ENCODE measurements around the gene CCL8. TPM values are rescaled to one million over a fixed set of nuclear protein-coding genes. Genes with fewer than 3 reads are reported as not detected.

Gene CCL8
- total and polyA plus RNA-seq, 10 of the 15 experiments (the other 5 are each of a cell fraction or from before 2014, with no cell fraction given), result not detected

DNA sequence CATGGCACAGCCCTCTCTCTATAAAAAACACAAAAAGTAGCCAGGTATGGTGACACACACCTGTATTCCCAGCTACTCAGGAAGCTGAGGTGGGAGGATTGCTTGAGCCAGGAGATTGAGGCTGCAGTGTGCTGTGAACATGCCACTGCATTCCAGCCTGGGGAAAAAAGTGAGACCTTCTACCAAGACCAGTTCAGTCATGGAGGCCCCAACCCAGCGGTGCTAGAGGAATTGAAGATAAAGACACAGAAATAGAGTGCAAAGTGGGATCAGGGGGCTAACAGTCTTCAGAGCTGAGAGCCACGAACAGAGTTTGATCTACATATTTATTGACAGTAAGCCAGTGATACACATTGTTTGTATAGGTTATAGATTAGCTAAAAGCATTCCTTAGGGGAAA, 15.6 kb upstream of the CCL8 start:
- no peak for FAIRE-seq
- in situ Hi-C loops (cut with MboI) (no loop called here), intact Hi-C loops (cut with micrococcal nuclease; ENCODE audit: unreplicated experiment) (no loop called here)
- Histone ChIP-seq H3K9me3 (replicated peaks; ENCODE audit: control insufficient read depth, insufficient read depth, low read length) (no peaks in the 10 kb centered on the region), H3K9ac (ENCODE audit: control insufficient read depth, insufficient read depth, low read length) (no peak overlapping the region), H3K27ac (ENCODE audit: control insufficient read depth, insufficient read depth) (no peak overlapping the region), H2AFZ (ENCODE audit: control insufficient read depth, low read depth, low read length) (no peak overlapping the region), H4K20me1 (ENCODE audit: control insufficient read depth, insufficient read depth) (no peaks in the 10 kb centered on the region), H3K79me2 (ENCODE audit: control insufficient read depth, insufficient read depth, low read length) (no peaks in the 10 kb centered on the region), H3K4me1 (ENCODE audit: control insufficient read depth, insufficient read depth, low read length) (no peaks in the 10 kb centered on the region; the same call in 1 of the 2 replicates), H3K4me2 (ENCODE audit: control insufficient read depth, insufficient read depth) (no peak overlapping the region), H3K4me3 (no peak overlapping the region), H3K27me3 (replicated peaks in 1 of 2; ENCODE audit: control insufficient read depth in 2 of 2, insufficient read depth in 2 of 2, low read length in 1 of 2) (peaks cover 0 to 4% of the 10 kb centered on the region in 2 experiments; a peak in 3 of 4 replicates), H3K36me3 (ENCODE audit: control insufficient read depth in 2 of 2, insufficient read depth in 2 of 2, low read length in 1 of 2) (no peaks in the 10 kb centered on the region)
- RAD21 ChIA-PET (ENCODE audit: unreplicated experiment), result no interaction called here
- BruUV-seq (replicated peaks), result no TSS peak
- ATAC-seq, result no peak
- POLR2A ChIA-PET, result no interaction called here
- no peak for DNase-seq (ENCODE audit: low read depth, low spot score)
- 0% methylated on average over 2 of the region's 2 CpGs for WGBS (ENCODE audit: insufficient coverage, insufficient replicate concordance, low lambda C conversion rate, missing lambda C conversion rate)
- TF ChIP-seq NBN (IDR thresholded peaks at IDR 0.05), result no peak
- TF ChIP-seq, protein P1, sequence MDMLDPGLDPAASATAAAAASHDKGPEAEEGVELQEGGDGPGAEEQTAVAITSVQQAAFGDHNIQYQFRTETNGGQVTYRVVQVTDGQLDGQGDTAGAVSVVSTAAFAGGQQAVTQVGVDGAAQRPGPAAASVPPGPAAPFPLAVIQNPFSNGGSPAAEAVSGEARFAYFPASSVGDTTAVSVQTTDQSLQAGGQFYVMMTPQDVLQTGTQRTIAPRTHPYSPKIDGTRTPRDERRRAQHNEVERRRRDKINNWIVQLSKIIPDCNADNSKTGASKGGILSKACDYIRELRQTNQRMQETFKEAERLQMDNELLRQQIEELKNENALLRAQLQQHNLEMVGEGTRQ (IDR thresholded peaks at IDR 0.05; ENCODE audit: borderline replicate concordance, low read depth, low read length), result no peak
- TF ChIP-seq DPF2 (IDR thresholded peaks at IDR 0.05), result no peak
- no peak for TF ChIP-seq MYB (IDR thresholded peaks at IDR 0.05; ENCODE audit: borderline replicate concordance, low read depth, low read length)
- TF ChIP-seq TCF7 (IDR thresholded peaks at IDR 0.05; ENCODE audit: borderline replicate concordance), result no peak
- TF ChIP-seq, protein P2, sequence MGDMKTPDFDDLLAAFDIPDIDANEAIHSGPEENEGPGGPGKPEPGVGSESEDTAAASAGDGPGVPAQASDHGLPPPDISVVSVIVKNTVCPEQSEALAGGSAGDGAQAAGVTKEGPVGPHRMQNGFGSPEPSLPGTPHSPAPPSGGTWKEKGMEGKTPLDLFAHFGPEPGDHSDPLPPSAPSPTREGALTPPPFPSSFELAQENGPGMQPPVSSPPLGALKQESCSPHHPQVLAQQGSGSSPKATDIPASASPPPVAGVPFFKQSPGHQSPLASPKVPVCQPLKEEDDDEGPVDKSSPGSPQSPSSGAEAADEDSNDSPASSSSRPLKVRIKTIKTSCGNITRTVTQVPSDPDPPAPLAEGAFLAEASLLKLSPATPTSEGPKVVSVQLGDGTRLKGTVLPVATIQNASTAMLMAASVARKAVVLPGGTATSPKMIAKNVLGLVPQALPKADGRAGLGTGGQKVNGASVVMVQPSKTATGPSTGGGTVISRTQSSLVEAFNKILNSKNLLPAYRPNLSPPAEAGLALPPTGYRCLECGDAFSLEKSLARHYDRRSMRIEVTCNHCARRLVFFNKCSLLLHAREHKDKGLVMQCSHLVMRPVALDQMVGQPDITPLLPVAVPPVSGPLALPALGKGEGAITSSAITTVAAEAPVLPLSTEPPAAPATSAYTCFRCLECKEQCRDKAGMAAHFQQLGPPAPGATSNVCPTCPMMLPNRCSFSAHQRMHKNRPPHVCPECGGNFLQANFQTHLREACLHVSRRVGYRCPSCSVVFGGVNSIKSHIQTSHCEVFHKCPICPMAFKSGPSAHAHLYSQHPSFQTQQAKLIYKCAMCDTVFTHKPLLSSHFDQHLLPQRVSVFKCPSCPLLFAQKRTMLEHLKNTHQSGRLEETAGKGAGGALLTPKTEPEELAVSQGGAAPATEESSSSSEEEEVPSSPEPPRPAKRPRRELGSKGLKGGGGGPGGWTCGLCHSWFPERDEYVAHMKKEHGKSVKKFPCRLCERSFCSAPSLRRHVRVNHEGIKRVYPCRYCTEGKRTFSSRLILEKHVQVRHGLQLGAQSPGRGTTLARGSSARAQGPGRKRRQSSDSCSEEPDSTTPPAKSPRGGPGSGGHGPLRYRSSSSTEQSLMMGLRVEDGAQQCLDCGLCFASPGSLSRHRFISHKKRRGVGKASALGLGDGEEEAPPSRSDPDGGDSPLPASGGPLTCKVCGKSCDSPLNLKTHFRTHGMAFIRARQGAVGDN (IDR thresholded peaks at IDR 0.05), result no peak
- TF ChIP-seq JUND (IDR thresholded peaks at IDR 0.05; ENCODE audit: low read depth, low read length), result no peak
- TF ChIP-seq ZNF274 (IDR thresholded peaks at IDR 0.05; ENCODE audit: insufficient read depth, insufficient read length), result no peak
- no peak for TF ChIP-seq MEF2B (IDR thresholded peaks at IDR 0.05; ENCODE audit: partially characterized antibody, poor library complexity, severe bottlenecking)
- no peak for TF ChIP-seq FOS (IDR thresholded peaks at IDR 0.05; ENCODE audit: borderline replicate concordance, extremely low read depth, insufficient read length)
- no peak for TF ChIP-seq STAT1 (conservative IDR thresholded peaks at IDR 0.05)
- no peak for TF ChIP-seq RAD21 (IDR thresholded peaks at IDR 0.05; ENCODE audit: insufficient read depth, low read depth, low read length)
- TF ChIP-seq RELA (IDR thresholded peaks at IDR 0.05; ENCODE audit: borderline replicate concordance, partially characterized antibody), result no peak
- TF ChIP-seq SMAD5 (IDR thresholded peaks at IDR 0.05; ENCODE audit: low read depth), result no peak
- TF ChIP-seq PAX5 (IDR thresholded peaks at IDR 0.05; ENCODE audit: borderline replicate concordance, low read depth, low read length), result no peak
- TF ChIP-seq RBBP5 (conservative IDR thresholded peaks at IDR 0.05), result no peak
- SMC1A ChIA-PET (ENCODE audit: uncharacterized antibody, unreplicated experiment), result interaction anchor here (0.9 kb wide), 1 partner anchor 15 kb away, joined by 3 read pairs; no protein-coding TSS in a partner anchor
- CTCF ChIA-PET, result no interaction called here
